ENCODE data around the gene BOC. TPM values are rescaled to one million over a fixed set of nuclear protein-coding genes. Genes with fewer than 3 reads are reported as not detected.

The BOC gene
- total RNA-seq, 1 donor from 2014 or later: 22.4 TPM

DNA sequence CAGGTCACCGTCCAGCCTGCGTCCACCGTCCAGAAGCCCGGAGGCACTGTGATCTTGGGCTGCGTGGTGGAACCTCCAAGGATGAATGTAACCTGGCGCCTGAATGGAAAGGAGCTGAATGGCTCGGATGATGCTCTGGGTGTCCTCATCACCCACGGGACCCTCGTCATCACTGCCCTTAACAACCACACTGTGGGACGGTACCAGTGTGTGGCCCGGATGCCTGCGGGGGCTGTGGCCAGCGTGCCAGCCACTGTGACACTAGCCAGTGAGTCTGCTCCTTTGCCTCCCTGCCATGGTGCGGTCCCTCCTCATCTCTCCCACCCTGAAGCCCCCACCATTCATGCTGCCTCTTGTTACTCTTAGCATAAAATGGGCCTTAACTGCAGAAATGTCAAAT, 39.2 kb downstream of the BOC start:
- Mint-ChIP-seq H3K36me3 (ENCODE audit: unreplicated experiment) (peaks cover 24% of the 10 kb centered on the region), H3K4me1 (ENCODE audit: unreplicated experiment) (peaks cover 44% of the 10 kb centered on the region), H3K27me3 (ENCODE audit: unreplicated experiment) (no peaks in the 10 kb centered on the region)

DNA sequence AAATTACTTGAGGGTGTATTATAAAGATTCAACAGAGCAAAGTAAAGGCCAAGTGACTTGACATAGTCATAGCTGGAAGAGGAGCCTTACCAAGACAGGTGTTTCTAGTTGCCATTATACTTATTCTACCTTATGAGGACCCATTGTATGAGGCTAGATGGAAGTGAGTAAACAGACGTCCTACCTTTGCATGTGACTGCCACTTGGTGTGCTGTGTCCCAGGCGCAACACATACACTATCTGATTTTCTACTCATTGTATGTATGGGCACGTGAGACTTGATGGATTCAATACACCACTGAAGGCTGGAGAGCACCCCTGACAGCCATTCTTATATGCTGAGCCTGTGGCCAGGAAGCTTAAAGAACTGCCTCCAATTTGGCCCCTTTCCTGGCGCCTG, 40.5 kb downstream of the BOC start:
- Mint-ChIP-seq H3K36me3 (ENCODE audit: unreplicated experiment) (peaks cover 25% of the 10 kb centered on the region), H3K4me3 (ENCODE audit: unreplicated experiment) (no peak overlapping the region), H3K27ac (ENCODE audit: unreplicated experiment) (no peak overlapping the region), H3K4me1 (ENCODE audit: unreplicated experiment) (peaks cover 33% of the 10 kb centered on the region), H3K9me3 (ENCODE audit: unreplicated experiment) (no peaks in the 10 kb centered on the region), H3K27me3 (ENCODE audit: unreplicated experiment) (no peaks in the 10 kb centered on the region)
- no peak for DNase-seq (ENCODE audit: extremely low spot score, unreplicated experiment)
- TF ChIP-seq, protein P1, sequence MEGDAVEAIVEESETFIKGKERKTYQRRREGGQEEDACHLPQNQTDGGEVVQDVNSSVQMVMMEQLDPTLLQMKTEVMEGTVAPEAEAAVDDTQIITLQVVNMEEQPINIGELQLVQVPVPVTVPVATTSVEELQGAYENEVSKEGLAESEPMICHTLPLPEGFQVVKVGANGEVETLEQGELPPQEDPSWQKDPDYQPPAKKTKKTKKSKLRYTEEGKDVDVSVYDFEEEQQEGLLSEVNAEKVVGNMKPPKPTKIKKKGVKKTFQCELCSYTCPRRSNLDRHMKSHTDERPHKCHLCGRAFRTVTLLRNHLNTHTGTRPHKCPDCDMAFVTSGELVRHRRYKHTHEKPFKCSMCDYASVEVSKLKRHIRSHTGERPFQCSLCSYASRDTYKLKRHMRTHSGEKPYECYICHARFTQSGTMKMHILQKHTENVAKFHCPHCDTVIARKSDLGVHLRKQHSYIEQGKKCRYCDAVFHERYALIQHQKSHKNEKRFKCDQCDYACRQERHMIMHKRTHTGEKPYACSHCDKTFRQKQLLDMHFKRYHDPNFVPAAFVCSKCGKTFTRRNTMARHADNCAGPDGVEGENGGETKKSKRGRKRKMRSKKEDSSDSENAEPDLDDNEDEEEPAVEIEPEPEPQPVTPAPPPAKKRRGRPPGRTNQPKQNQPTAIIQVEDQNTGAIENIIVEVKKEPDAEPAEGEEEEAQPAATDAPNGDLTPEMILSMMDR (IDR thresholded peaks at IDR 0.05): no peak

More for the DNA sequence above, 39.2 kb downstream of the BOC start:
- no peak for DNase-seq (ENCODE audit: extremely low spot score, unreplicated experiment)
- TF ChIP-seq, protein P1 (IDR thresholded peaks at IDR 0.05): no peak
- H3K4me3 Mint-ChIP-seq (ENCODE audit: unreplicated experiment): no peak overlapping the region
- no peak overlapping the region for H3K27ac Mint-ChIP-seq (ENCODE audit: unreplicated experiment)
- H3K9me3 Mint-ChIP-seq (ENCODE audit: unreplicated experiment): no peaks in the 10 kb centered on the region

DNA sequence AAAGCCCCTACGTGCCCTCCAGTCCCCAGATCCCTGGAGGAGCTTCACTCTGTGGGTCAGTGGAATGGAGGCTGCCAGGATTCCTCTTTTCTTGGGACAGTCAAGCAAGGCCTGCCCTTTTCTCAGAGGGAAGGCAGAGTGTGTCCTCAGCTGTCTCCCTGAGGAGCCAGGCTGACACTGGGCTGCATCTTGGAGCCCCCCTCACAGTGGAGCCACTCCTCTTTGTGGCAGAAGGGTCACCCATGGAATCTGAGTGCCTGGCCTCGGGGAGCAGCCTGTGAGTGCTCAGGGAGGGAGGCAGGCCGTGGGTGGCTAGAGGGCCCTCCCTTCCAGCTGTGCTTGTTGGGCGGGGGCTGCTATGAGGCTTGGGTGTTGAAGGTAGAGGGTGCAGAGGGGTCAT, 41.2 kb downstream of the BOC start:
- Mint-ChIP-seq H3K27ac (ENCODE audit: unreplicated experiment) (no peak overlapping the region), H3K9me3 (ENCODE audit: unreplicated experiment) (no peaks in the 10 kb centered on the region), H3K36me3 (ENCODE audit: unreplicated experiment) (peaks cover 23% of the 10 kb centered on the region), H3K4me3 (ENCODE audit: unreplicated experiment) (no peak overlapping the region), H3K27me3 (ENCODE audit: unreplicated experiment) (no peaks in the 10 kb centered on the region), H3K4me1 (ENCODE audit: unreplicated experiment) (peaks cover 25% of the 10 kb centered on the region)
- no peak for DNase-seq (ENCODE audit: extremely low spot score, unreplicated experiment)
- TF ChIP-seq, protein P1 (IDR thresholded peaks at IDR 0.05): no peak

DNA sequence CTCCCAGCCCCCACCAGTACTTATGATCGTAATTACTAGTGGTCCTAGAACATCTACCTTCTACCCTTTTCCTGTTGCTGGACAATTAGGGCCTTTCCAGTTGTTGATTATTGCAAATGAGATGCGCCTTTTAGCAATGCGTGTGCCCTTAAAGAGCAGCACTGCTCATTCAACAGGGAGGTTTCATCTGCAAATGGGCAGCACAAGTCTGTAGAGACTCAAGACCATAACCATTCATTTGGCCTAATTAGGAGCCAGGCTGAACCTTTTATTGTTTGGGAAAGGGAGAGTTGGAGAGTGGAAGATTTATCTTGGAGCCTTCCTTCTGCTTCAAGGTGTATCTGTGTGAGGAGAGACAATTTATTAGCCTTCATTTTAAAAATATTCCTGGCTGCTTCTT, 42.3 kb downstream of the BOC start:
- TF ChIP-seq, protein P1 (IDR thresholded peaks at IDR 0.05): no peak
- Mint-ChIP-seq H3K27ac (ENCODE audit: unreplicated experiment) (no peak overlapping the region), H3K4me3 (ENCODE audit: unreplicated experiment) (no peak overlapping the region), H3K4me1 (ENCODE audit: unreplicated experiment) (peaks cover 14% of the 10 kb centered on the region), H3K36me3 (ENCODE audit: unreplicated experiment) (peaks cover 26% of the 10 kb centered on the region), H3K9me3 (ENCODE audit: unreplicated experiment) (no peaks in the 10 kb centered on the region), H3K27me3 (ENCODE audit: unreplicated experiment) (no peaks in the 10 kb centered on the region)
- no peak for DNase-seq (ENCODE audit: extremely low spot score, unreplicated experiment)

DNA sequence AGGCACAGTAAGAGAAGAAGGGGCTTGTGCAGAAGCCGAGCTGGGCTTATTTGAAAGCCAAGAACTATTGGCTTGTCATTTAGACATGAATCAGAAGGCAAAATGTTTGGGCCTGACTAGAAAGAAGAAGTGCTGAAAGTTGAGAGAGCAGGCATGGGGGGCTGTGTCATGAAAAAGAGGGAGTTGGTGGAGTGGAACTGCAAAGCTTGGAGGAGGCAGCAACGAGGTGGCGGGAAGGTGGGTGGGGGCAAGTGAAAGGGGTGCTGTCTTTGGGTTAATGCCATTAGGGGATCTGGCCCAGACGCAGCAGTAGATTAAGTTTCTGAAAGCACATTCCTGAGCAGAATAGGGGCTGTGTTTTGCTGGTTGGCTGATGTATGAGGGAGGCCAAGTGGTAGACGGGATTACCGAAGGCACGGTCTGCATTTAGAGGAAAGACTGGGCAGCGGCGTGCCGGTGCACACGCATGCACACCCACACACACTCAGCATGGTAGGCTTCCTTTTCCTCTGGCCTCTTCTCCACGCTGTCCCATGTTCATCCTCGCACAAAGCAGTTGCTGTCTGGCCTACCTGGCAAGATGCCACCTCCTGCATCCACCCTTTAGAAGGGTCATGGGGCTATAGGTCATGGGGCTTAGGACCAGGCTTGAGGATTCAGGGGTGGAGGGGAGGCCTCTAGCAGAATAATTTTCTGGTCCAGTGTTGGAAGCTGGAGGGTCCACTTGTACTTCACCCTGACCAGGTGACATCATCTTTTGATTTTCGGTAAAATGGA, 43.0 kb downstream of the BOC start:
- TF ChIP-seq, protein P1 (IDR thresholded peaks at IDR 0.05): no peak
- Mint-ChIP-seq H3K4me1 (ENCODE audit: unreplicated experiment) (peaks cover 7% of the 10 kb centered on the region), H3K36me3 (ENCODE audit: unreplicated experiment) (peaks cover 26% of the 10 kb centered on the region), H3K9me3 (ENCODE audit: unreplicated experiment) (no peaks in the 10 kb centered on the region), H3K4me3 (ENCODE audit: unreplicated experiment) (no peak overlapping the region), H3K27ac (ENCODE audit: unreplicated experiment) (no peak overlapping the region), H3K27me3 (ENCODE audit: unreplicated experiment) (no peaks in the 10 kb centered on the region)
- no peak for DNase-seq (ENCODE audit: extremely low spot score, unreplicated experiment)

All from osteocyte (in vitro differentiated cells).